GM23338 (cell line): Measurements from ENCODE around the gene CRADD. TPM values are rescaled to one million over a fixed set of nuclear protein-coding genes. Genes with fewer than 3 reads are reported as not detected.

Source experiments
- ATAC-seq: fragments of 200-7000 bp; cut with Tn5 transposase; 3 replicates; pipeline ENCODE4 v1.9.1; 2020
- DNase-seq: peaks from one replicate; pipeline ENCODE4 v3.0.0-alpha.2; 2015; ENCODE audit warnings: low spot score
- H2AFZ ChIP-seq: fragments of 200-600 bp; sonication (generic); 2 replicates; pipeline ENCODE4 v1.8.0; 2016; ENCODE audit warnings: antibody characterized with exemption, mild to moderate bottlenecking, moderate library complexity
- H3F3A ChIP-seq: fragments of 200-600 bp; sonication (generic); replicated peaks from 2 replicates; pipeline ENCODE4 v1.8.0; 2017; ENCODE audit warnings: antibody characterized with exemption, mixed run types, low read depth
- H3K27ac ChIP-seq: fragments of 200-600 bp; sonication (generic); 2 replicates; pipeline ENCODE4 v1.6.1; 2016; ENCODE audit warnings: low read depth
- H3K27me3 ChIP-seq: fragments of 200-600 bp; sonication (generic); 2 replicates; pipeline ENCODE4 v1.8.0; 2016; ENCODE audit warnings: mild to moderate bottlenecking, mixed run types, moderate library complexity; ENCODE audit not compliant: insufficient read depth
- H3K36me3 ChIP-seq: fragments of 200-600 bp; sonication (generic); 2 replicates; pipeline ENCODE4 v1.8.0; 2016; ENCODE audit warnings: mild to moderate bottlenecking; ENCODE audit not compliant: insufficient read depth
- H3K4me1 ChIP-seq: fragments of 200-600 bp; sonication (generic); 2 replicates; pipeline ENCODE4 v1.8.0; 2016; ENCODE audit warnings: mild to moderate bottlenecking, moderate library complexity; ENCODE audit not compliant: insufficient read depth
- H3K4me2 ChIP-seq: fragments of 200-600 bp; sonication (generic); 2 replicates; pipeline ENCODE4 v1.7.1; 2017; ENCODE audit warnings: mixed run types
- H3K4me3 ChIP-seq: fragments of 200-600 bp; sonication (generic); 2 replicates; pipeline ENCODE4 v1.6.1; 2016; ENCODE audit warnings: mixed run types
- H3K79me2 ChIP-seq: fragments of 200-600 bp; sonication (generic); replicated peaks from 2 replicates; pipeline ENCODE4 v1.8.0; 2017; ENCODE audit warnings: mild to moderate bottlenecking; ENCODE audit not compliant: insufficient read depth
- H3K9me2 ChIP-seq: fragments of 200-600 bp; sonication (generic); 2 replicates; pipeline ENCODE4 v1.8.0; 2017; ENCODE audit not compliant: insufficient read depth
- H4K20me1 ChIP-seq: fragments of 200-600 bp; sonication (generic); replicated peaks from 2 replicates; pipeline ENCODE4 v1.8.0; 2017; ENCODE audit warnings: mild to moderate bottlenecking; ENCODE audit not compliant: insufficient read depth
- H3K27ac Mint-ChIP-seq: 2 replicates; pipeline ENCODE4 v1.8.0; 2020; ENCODE audit warnings: inconsistent platforms, mild to moderate bottlenecking, moderate library complexity, mixed read lengths
- H3K27me3 Mint-ChIP-seq: 3 replicates; pipeline ENCODE4 v1.8.0; 2022; ENCODE audit warnings: low read depth, mild to moderate bottlenecking, moderate library complexity, mixed read lengths, inconsistent platforms; ENCODE audit not compliant: insufficient read depth, poor library complexity
- H3K36me3 Mint-ChIP-seq: 3 replicates; pipeline ENCODE4 v1.8.0; 2021; ENCODE audit warnings: low read depth, mild to moderate bottlenecking, inconsistent platforms, moderate library complexity, mixed read lengths
- H3K4me1 Mint-ChIP-seq: 3 replicates; pipeline ENCODE4 v1.8.0; 2020; ENCODE audit warnings: mild to moderate bottlenecking, inconsistent platforms, mixed read lengths
- H3K4me3 Mint-ChIP-seq: 3 replicates; pipeline ENCODE4 v1.8.0; 2021; ENCODE audit warnings: moderate library complexity, mild to moderate bottlenecking, inconsistent platforms, mixed read lengths
- H3K9me3 Mint-ChIP-seq: 3 replicates; pipeline ENCODE4 v1.8.0; 2020; ENCODE audit warnings: moderate library complexity, mild to moderate bottlenecking, inconsistent platforms, mixed read lengths
- CREB1 ChIP-seq: fragments of 250-450 bp; sonication (Bioruptor Pico); IDR thresholded peaks from 2 replicates; pipeline ENCODE4 v1.5.0; 2020; ENCODE audit warnings: low read depth, mild to moderate bottlenecking, moderate library complexity
- EZH2 ChIP-seq: fragments of 200-600 bp; sonication (generic); IDR thresholded peaks from one replicate; pipeline ENCODE4 v1.8.0; 2017; ENCODE audit warnings: antibody characterized with exemption, mild to moderate bottlenecking, low read depth; ENCODE audit not compliant: unreplicated experiment
- EZH2phosphoT487 ChIP-seq: fragments of 200-600 bp; sonication (generic); IDR thresholded peaks from one replicate; pipeline ENCODE4 v1.8.1; 2018; ENCODE audit warnings: antibody characterized with exemption; ENCODE audit not compliant: unreplicated experiment
- NANOG ChIP-seq: IDR thresholded peaks from 2 replicates; pipeline ENCODE4 v1.6.1; 2016; ENCODE audit warnings: antibody characterized with exemption, borderline replicate concordance
- POLR2AphosphoS5 ChIP-seq: IDR thresholded peaks from 2 replicates; pipeline ENCODE4 v1.6.1; 2016; ENCODE audit warnings: antibody characterized with exemption, low read depth
- ZNF114 ChIP-seq: fragments of 250-450 bp; sonication (Bioruptor Pico); IDR thresholded peaks from 2 replicates; pipeline ENCODE4 v1.5.0; 2020; ENCODE audit warnings: mild to moderate bottlenecking, moderate library complexity
- polyA plus RNA-seq: library from polyadenylated mRNA; unstranded; fragments of >200 nt; fragmentation: Nextera tagmentation; extraction: Ambion mirVana; gene quantifications from 2 replicates; pipeline ENCODE4 v1.2.1, GENCODE V29; 2016
- total RNA-seq: library from RNA; depleted of rRNA; stranded (reverse); fragments of >200 nt; shearing (Covaris generic); gene quantifications from 2 replicates; pipeline ENCODE4 v1.2.3, GENCODE V29; 2014
- TF ChIP-seq, protein P1 (sequence below): IDR thresholded peaks from one replicate; pipeline ENCODE4 v1.6.1; 2018; ENCODE audit warnings: antibody characterized with exemption; ENCODE audit not compliant: unreplicated experiment
- TF ChIP-seq, protein P2 (sequence below): IDR thresholded peaks from 2 replicates; pipeline ENCODE4 v1.6.1; 2016; ENCODE audit warnings: antibody characterized with exemption
- TF ChIP-seq, protein P3 (sequence below), 2 experiments: fragments of 200-600 bp in 1 of 2; sonication (generic) in 1 of 2; conservative IDR thresholded peaks; 2 replicates each; pipeline versions ENCODE4 v1.5.1 to v1.6.1; 2016 to 2017; ENCODE audit warnings: antibody characterized with exemption in 2 of 2, low read depth in 2 of 2, mild to moderate bottlenecking in 2 of 2, moderate library complexity in 1 of 2

CRADD gene
- total and polyA plus RNA-seq, 2 experiments from 2014 or later: 6.3 to 27.9 TPM

DNA sequence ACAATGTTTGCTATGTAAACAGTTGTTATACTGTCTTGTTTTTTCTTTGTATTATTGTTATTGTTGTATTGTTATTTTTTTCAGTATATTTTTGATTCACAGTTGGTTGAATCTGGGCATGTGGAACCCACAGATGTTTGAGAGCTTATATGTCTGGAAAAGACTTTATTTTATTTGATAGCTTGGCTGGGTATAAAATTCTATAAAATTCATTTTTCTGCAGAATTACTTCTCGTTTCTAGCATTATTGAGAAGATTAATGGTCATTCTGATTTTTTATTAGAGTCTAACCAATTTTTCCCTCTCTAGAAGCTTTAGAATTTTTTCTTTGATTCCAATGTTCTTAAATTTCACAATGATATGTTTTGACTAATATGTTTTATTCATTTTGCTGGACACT lies 188.6 kb downstream of the CRADD start:
- peaks cover 14% of the 10 kb centered on the region; the same call in 1 of the 2 replicates for H3K9me2 ChIP-seq
- peaks cover 11% of the 10 kb centered on the region; the same call in 2 of the 3 replicates for H3K9me3 Mint-ChIP-seq

More for the DNA sequence above, 188.6 kb downstream of the CRADD start:
- H3K79me2 ChIP-seq: no peaks in the 10 kb centered on the region
- H3K27ac ChIP-seq: no peak overlapping the region
- no peaks in the 10 kb centered on the region for H3K4me1 ChIP-seq
- TF ChIP-seq, protein P1, sequence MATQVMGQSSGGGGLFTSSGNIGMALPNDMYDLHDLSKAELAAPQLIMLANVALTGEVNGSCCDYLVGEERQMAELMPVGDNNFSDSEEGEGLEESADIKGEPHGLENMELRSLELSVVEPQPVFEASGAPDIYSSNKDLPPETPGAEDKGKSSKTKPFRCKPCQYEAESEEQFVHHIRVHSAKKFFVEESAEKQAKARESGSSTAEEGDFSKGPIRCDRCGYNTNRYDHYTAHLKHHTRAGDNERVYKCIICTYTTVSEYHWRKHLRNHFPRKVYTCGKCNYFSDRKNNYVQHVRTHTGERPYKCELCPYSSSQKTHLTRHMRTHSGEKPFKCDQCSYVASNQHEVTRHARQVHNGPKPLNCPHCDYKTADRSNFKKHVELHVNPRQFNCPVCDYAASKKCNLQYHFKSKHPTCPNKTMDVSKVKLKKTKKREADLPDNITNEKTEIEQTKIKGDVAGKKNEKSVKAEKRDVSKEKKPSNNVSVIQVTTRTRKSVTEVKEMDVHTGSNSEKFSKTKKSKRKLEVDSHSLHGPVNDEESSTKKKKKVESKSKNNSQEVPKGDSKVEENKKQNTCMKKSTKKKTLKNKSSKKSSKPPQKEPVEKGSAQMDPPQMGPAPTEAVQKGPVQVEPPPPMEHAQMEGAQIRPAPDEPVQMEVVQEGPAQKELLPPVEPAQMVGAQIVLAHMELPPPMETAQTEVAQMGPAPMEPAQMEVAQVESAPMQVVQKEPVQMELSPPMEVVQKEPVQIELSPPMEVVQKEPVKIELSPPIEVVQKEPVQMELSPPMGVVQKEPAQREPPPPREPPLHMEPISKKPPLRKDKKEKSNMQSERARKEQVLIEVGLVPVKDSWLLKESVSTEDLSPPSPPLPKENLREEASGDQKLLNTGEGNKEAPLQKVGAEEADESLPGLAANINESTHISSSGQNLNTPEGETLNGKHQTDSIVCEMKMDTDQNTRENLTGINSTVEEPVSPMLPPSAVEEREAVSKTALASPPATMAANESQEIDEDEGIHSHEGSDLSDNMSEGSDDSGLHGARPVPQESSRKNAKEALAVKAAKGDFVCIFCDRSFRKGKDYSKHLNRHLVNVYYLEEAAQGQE: no peak
- TF ChIP-seq, protein P2, sequence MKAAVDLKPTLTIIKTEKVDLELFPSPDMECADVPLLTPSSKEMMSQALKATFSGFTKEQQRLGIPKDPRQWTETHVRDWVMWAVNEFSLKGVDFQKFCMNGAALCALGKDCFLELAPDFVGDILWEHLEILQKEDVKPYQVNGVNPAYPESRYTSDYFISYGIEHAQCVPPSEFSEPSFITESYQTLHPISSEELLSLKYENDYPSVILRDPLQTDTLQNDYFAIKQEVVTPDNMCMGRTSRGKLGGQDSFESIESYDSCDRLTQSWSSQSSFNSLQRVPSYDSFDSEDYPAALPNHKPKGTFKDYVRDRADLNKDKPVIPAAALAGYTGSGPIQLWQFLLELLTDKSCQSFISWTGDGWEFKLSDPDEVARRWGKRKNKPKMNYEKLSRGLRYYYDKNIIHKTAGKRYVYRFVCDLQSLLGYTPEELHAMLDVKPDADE: no peak
- TF ChIP-seq POLR2AphosphoS5 (no peak), NANOG (no peak), CREB1 (no peak), ZNF114 (CRISPR knock-in tag) (no peak), EZH2 (no peak), EZH2phosphoT487 (no peak)
- TF ChIP-seq, protein P3, sequence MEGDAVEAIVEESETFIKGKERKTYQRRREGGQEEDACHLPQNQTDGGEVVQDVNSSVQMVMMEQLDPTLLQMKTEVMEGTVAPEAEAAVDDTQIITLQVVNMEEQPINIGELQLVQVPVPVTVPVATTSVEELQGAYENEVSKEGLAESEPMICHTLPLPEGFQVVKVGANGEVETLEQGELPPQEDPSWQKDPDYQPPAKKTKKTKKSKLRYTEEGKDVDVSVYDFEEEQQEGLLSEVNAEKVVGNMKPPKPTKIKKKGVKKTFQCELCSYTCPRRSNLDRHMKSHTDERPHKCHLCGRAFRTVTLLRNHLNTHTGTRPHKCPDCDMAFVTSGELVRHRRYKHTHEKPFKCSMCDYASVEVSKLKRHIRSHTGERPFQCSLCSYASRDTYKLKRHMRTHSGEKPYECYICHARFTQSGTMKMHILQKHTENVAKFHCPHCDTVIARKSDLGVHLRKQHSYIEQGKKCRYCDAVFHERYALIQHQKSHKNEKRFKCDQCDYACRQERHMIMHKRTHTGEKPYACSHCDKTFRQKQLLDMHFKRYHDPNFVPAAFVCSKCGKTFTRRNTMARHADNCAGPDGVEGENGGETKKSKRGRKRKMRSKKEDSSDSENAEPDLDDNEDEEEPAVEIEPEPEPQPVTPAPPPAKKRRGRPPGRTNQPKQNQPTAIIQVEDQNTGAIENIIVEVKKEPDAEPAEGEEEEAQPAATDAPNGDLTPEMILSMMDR (conservative IDR thresholded peaks at IDR 0.05; ENCODE audit: low read depth in 2 of 2): no peak
- H3K4me2 ChIP-seq: no peak overlapping the region
- H3K27me3 ChIP-seq: no peaks in the 10 kb centered on the region
- no peaks in the 10 kb centered on the region for H4K20me1 ChIP-seq
- no peaks in the 10 kb centered on the region for H3K4me1 Mint-ChIP-seq
- DNase-seq (no peak), ATAC-seq (no peak)
- H3K4me3 ChIP-seq: no peak overlapping the region
- no peaks in the 10 kb centered on the region for H3F3A ChIP-seq
- no peak overlapping the region for H2AFZ ChIP-seq
- H3K27me3 Mint-ChIP-seq: no peaks in the 10 kb centered on the region
- no peaks in the 10 kb centered on the region; the same call in 1 of the 3 replicates for H3K36me3 Mint-ChIP-seq
- H3K36me3 ChIP-seq: no peaks in the 10 kb centered on the region
- H3K4me3 Mint-ChIP-seq: no peak overlapping the region
- H3K27ac Mint-ChIP-seq: no peak overlapping the region
